Esophagus squamous epithelium (tissue), 5 donors: ENCODE measurements around the gene UQCC3. TPM values are rescaled to one million over a fixed set of nuclear protein-coding genes. Genes with fewer than 3 reads are reported as not detected.

Experiments
- DNase-seq: peaks from one replicate; lab custom pipeline; 2025; lab: John Stamatoyannopoulos, UW
- H3K27ac ChIP-seq, 4 donors: fragments of 200-600 bp; sonication (generic); one replicate each; pipeline ENCODE4 v1.5.1; 2016 to 2019; ENCODE audit warnings: mild to moderate bottlenecking in 1 of 4
- H3K27me3 ChIP-seq, 4 donors: fragments of 200-600 bp; sonication (generic); 1 replicate in 3 of 4; 2 replicates in 1 of 4; pipeline versions ENCODE4 v1.5.1 to v1.6.0; 2017 to 2021; ENCODE audit warnings: antibody characterized with exemption in 1 of 4
- H3K36me3 ChIP-seq, 3 donors: fragments of 200-600 bp; sonication (generic); one replicate each; pipeline ENCODE4 v1.5.1; 2016 to 2019
- H3K4me1 ChIP-seq, 3 donors: fragments of 200-600 bp; sonication (generic); one replicate each; pipeline ENCODE4 v1.5.1; 2017 to 2019
- H3K4me3 ChIP-seq, 4 donors: fragments of 200-600 bp; sonication (generic); 1 replicate in 3 of 4; 2 replicates in 1 of 4; pipeline ENCODE4 v1.5.1; 2016 to 2019; ENCODE audit warnings: mild to moderate bottlenecking in 2 of 4, moderate library complexity in 1 of 4
- H3K9me3 ChIP-seq, 3 donors: fragments of 200-600 bp; sonication (generic); one replicate each; pipeline ENCODE4 v1.5.1; 2016 to 2019
- POLR2A ChIP-seq, 4 donors: fragments of 450-650 bp; IDR thresholded peaks; one replicate each; pipeline ENCODE4 v1.6.1; 2017; ENCODE audit warnings: antibody characterized with exemption in 4 of 4, mild to moderate bottlenecking in 4 of 4, moderate library complexity in 3 of 4
- WGBS, 2 donors: methylation state at CpG; one replicate each; pipeline ENCODE4 v1.1.5; 2018; 5-methylcytosine and 5-hydroxymethylcytosine counted together
- intact Hi-C: fragments of 100-400 bp; cut with DNase I; formaldehyde crosslinking; loops from one replicate; pipeline ENCODE4 v1.15.0; 2022
- total RNA-seq, 4 donors: library from RNA; depleted of rRNA; stranded (reverse); fragments of >200 nt; gene quantifications; one replicate each; pipeline ENCODE4 v1.1.0, GENCODE V29; 2016
- TF ChIP-seq, protein P1 (sequence below), 6 experiments: fragments of 450-650 bp in 4 of 6; fragments of 200-600 bp in 2 of 6; sonication (generic) in 2 of 6; IDR thresholded peaks; one replicate each; pipeline ENCODE4 v1.5.1; 2016 to 2019; ENCODE audit warnings: antibody characterized with exemption in 6 of 6, mild to moderate bottlenecking in 4 of 6, moderate library complexity in 4 of 6
- donor health status: DM: yes; HTN: yes; CAD: no.

UQCC3 gene
- total RNA-seq, 4 donors from 2014 or later = 10.5 to 17.2 (median 12.2) TPM

DNA sequence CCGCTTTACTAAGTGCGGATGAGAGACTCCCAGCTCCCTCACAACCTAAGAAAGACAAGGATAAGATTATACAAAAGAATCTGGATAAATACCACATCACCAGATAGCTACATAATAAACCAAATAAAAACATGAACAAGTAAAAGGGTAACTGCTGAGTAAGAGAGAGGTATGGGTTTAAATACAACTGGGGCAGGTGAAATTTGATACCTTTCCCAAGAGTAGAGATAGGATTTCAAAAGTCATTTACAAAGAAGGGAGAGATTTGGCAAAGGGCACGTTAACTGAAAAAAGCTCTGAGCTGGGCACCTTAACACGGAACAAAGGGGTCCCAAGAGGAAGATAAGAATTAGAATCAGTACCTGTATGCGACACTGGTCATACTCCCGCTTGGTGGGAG lies 5.7 kb downstream of the UQCC3 start:
- H3K9me3 ChIP-seq = no peaks in the 10 kb centered on the region
- H3K27ac ChIP-seq = peak overlapping the region in 1 of 4 donors; percentile 96
- intact Hi-C loops = no loop called here
- no peak overlapping the region for H3K4me3 ChIP-seq
- no peaks in the 10 kb centered on the region for H3K27me3 ChIP-seq
- H3K4me1 ChIP-seq = peaks cover 26 to 82% (median 33%) of the 10 kb centered on the region in 3 donors
- TF ChIP-seq POLR2A (IDR thresholded peaks at IDR 0.05) = no peak
- TF ChIP-seq, protein P1, sequence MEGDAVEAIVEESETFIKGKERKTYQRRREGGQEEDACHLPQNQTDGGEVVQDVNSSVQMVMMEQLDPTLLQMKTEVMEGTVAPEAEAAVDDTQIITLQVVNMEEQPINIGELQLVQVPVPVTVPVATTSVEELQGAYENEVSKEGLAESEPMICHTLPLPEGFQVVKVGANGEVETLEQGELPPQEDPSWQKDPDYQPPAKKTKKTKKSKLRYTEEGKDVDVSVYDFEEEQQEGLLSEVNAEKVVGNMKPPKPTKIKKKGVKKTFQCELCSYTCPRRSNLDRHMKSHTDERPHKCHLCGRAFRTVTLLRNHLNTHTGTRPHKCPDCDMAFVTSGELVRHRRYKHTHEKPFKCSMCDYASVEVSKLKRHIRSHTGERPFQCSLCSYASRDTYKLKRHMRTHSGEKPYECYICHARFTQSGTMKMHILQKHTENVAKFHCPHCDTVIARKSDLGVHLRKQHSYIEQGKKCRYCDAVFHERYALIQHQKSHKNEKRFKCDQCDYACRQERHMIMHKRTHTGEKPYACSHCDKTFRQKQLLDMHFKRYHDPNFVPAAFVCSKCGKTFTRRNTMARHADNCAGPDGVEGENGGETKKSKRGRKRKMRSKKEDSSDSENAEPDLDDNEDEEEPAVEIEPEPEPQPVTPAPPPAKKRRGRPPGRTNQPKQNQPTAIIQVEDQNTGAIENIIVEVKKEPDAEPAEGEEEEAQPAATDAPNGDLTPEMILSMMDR (IDR thresholded peaks at IDR 0.05) = no peak
- peaks cover 0 to 54% (median 9%) of the 10 kb centered on the region in 3 donors for H3K36me3 ChIP-seq
- 67 to 73% methylated on average over 6 of the region's 6 CpGs for WGBS, 2 donors
- no peak for DNase-seq

GRCh38 chr11:62677714-62678113 lies 6.2 kb downstream of the UQCC3 start:
- TF ChIP-seq, protein P1 (IDR thresholded peaks at IDR 0.05) = no peak
- TF ChIP-seq POLR2A (IDR thresholded peaks at IDR 0.05) = no peak
- Histone ChIP-seq H3K4me1 (peaks cover 20 to 76% (median 30%) of the 10 kb centered on the region in 3 donors), H3K9me3 (no peaks in the 10 kb centered on the region), H3K27me3 (no peaks in the 10 kb centered on the region), H3K27ac (peak overlapping the region in 3 of 4 donors; percentile 91 to 96 (median 95)), H3K4me3 (peak overlapping the region in 3 of 4 donors; percentile 78 to 100 (median 89)), H3K36me3 (peaks cover 0 to 53% (median 9%) of the 10 kb centered on the region in 3 donors)
- no peak for DNase-seq
- intact Hi-C loops = no loop called here
- WGBS, 2 donors = 72 to 75% methylated on average over 12 to 15 of the region's 15 CpGs

GRCh38 chr11:62678433-62678769 lies 6.9 kb downstream of the UQCC3 start:
- intact Hi-C loops = no loop called here
- Histone ChIP-seq H3K4me1 (peaks cover 13 to 69% (median 24%) of the 10 kb centered on the region in 3 donors), H3K36me3 (peaks cover 0 to 46% (median 9%) of the 10 kb centered on the region in 3 donors), H3K9me3 (no peaks in the 10 kb centered on the region), H3K27ac (peak overlapping the region; percentile 91 to 96 (median 94)), H3K27me3 (no peaks in the 10 kb centered on the region), H3K4me3 (peak overlapping the region; percentile 78 to 100 (median 86))
- no peak for TF ChIP-seq POLR2A (IDR thresholded peaks at IDR 0.05)
- no peak for DNase-seq
- 0 to 5% methylated on average over 1 to 2 of the region's 16 CpGs for WGBS, 2 donors

DNA sequence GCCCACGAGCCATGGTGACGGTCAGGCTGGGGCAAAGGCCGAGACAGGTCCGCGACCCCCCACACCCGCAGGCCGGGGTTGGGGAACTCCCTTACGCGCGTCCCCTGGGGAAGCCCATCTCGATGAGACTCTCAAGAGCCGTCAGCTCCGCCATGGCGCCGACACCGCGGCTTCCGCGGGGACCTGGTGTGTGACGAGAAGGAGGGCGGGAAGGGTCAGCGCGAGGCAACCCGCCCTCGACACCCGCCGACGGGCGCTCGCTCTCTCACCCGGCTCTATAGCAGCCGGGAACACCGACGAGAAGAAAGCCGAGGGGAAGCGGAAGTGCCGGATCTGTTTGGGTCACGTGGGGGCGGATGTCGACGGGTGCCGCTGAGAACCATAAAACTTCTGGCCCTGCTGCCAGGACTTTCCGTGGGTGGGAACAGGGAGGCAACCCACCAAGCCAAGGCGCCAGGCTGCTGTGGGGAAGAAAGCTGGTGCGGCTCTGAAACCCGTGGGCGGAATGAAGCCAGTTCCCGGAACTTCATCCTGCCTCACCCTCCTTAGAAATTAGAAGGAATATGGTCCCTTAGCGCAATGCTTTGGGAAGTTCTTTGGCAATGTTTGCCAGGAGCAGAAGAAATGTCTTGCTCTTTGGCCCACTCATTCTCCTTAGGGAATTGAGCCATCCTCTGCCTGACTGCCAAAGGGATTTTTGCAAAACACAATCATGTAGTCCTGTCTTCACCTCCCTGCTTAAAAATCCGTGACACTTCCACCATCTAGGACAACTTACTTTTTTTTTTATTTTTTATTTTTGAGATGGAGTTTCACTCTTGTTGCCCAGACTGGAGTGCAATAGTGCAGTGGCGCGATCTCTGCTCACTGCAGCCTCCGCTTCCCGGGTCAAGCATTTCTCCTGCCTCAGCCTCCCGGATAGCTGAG lies 7.6 kb downstream of the UQCC3 start, which contains the start of gene UBXN1:
TSS of gene UBXN1 (minus strand) at position 304 of the 927 bp plus-strand sequence. CDS start at position 154, 150 bp downstream.
- Histone ChIP-seq H3K9me3 (no peaks in the 10 kb centered on the region), H3K27ac (peak within 1 kb of the TSS; percentile 91 to 96 (median 94)), H3K36me3 (peaks cover 0 to 40% (median 9%) of the 10 kb centered on the region in 3 donors), H3K4me1 (peaks cover 12 to 63% (median 24%) of the 10 kb centered on the region in 3 donors), H3K27me3 (no peaks in the 10 kb centered on the region), H3K4me3 (peak within 1 kb of the TSS; percentile 78 to 100 (median 86))
- peak; percentile 36 for DNase-seq
- TF ChIP-seq POLR2A (IDR thresholded peaks at IDR 0.05) = peak in 2 of 4 donors; percentile 65 to 71
- TF ChIP-seq, protein P1 (IDR thresholded peaks at IDR 0.05) = peak in 1 of 6 experiments; percentile 21
- intact Hi-C loops = no loop called here
- 8 to 21% methylated on average over 13 to 42 of the region's 55 CpGs for WGBS, 2 donors

GRCh38 chr11:62680825-62681240 lies 9.4 kb downstream of the UQCC3 start:
- intact Hi-C loops = no loop called here
- Histone ChIP-seq H3K9me3 (no peaks in the 10 kb centered on the region), H3K27ac (peak overlapping the region; percentile 14 to 95 (median 68)), H3K4me3 (no peak overlapping the region), H3K4me1 (peaks cover 12 to 50% (median 24%) of the 10 kb centered on the region in 3 donors), H3K27me3 (no peaks in the 10 kb centered on the region), H3K36me3 (peaks cover 0 to 22% (median 9%) of the 10 kb centered on the region in 3 donors)
- no peak for DNase-seq
- TF ChIP-seq, protein P1 (IDR thresholded peaks at IDR 0.05) = peak; percentile 31 to 75 (median 60)
- TF ChIP-seq POLR2A (IDR thresholded peaks at IDR 0.05) = no peak
- 30 to 31% methylated on average over 4 of the region's 4 CpGs for WGBS, 2 donors
